Measurements from ENCODE around the gene C1QL1. TPM values are rescaled to one million over a fixed set of nuclear protein-coding genes. Genes with fewer than 3 reads are reported as not detected.
A peak's percentile ranks its signal among the peaks of the same experiment; 100 is the strongest.

The C1QL1 gene
- total and polyA plus RNA-seq, 7 experiments from 2014 or later, result 0.29 TPM; not detected in 6

- Histone ChIP-seq H3K36me3 (ENCODE audit: control insufficient read depth in 2 of 3, insufficient read depth in 3 of 3, low read length in 3 of 3) (no peaks in the 10 kb centered on the region), H3K9me3 (ENCODE audit: control insufficient read depth in 2 of 3, low read length in 3 of 3) (no peaks in the 10 kb centered on the region), H3K4me3 (ENCODE audit: low read length) (no peak overlapping the region), H3K4me1 (ENCODE audit: control insufficient read depth in 2 of 2, insufficient read depth in 2 of 2, low read length in 2 of 2) (no peaks in the 10 kb centered on the region), H3K27me3 (ENCODE audit: control insufficient read depth in 2 of 2, insufficient read depth in 2 of 2, low read length in 2 of 2) (no peaks in the 10 kb centered on the region), H3K27ac (ENCODE audit: low read depth, low read length) (no peak overlapping the region)
- Mint-ChIP-seq H3K27ac (no peak overlapping the region), H3K9me3 (no peaks in the 10 kb centered on the region), H3K36me3 (peaks cover 0 to 22% (median 0%) of the 10 kb centered on the region in 5 donors), H3K27me3 (no peaks in the 10 kb centered on the region), H3K4me1 (peaks cover 0 to 16% (median 0%) of the 10 kb centered on the region in 7 donors), H3K4me3 (no peak overlapping the region)
- DNase-seq, result no peak
- ATAC-seq, result no peak
- CTCF ChIA-PET, result no interaction called here
- intact Hi-C loops (cut with micrococcal nuclease), result no loop called here
- POLR2A ChIA-PET, result no interaction called here
These were observed 33.0 kb downstream of the C1QL1 start for GRCh38 chr17:44935116-44935515.

DNA sequence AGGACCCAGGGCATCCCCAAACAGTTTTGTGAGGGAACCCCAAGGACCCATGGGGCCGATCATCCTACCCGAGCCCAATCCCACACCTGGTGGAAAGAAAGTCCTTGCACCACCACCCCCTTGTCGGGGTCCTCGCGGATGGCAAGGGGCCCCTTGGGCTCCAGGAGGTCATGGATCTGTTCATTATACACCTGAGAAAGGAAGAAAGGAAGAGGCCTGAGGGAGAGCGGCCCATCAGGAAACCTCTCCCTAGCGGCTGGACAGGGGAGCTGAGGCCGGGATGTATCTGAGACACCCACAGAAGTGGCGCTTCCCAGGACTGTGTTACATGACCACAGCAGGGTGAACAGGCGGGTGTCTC, 33.4 kb downstream of the C1QL1 start:
- Mint-ChIP-seq H3K27ac (no peak overlapping the region), H3K4me3 (no peak overlapping the region), H3K36me3 (peaks cover 0 to 20% (median 0%) of the 10 kb centered on the region in 5 donors), H3K4me1 (peaks cover 0 to 12% (median 0%) of the 10 kb centered on the region in 7 donors), H3K27me3 (no peaks in the 10 kb centered on the region), H3K9me3 (no peaks in the 10 kb centered on the region)
- intact Hi-C loops (cut with micrococcal nuclease), result no loop called here
- Histone ChIP-seq H3K27me3 (ENCODE audit: control insufficient read depth in 2 of 2, insufficient read depth in 2 of 2, low read length in 2 of 2) (no peaks in the 10 kb centered on the region), H3K27ac (ENCODE audit: low read depth, low read length) (no peak overlapping the region), H3K4me3 (ENCODE audit: low read length) (no peak overlapping the region), H3K4me1 (ENCODE audit: control insufficient read depth in 2 of 2, insufficient read depth in 2 of 2, low read length in 2 of 2) (no peaks in the 10 kb centered on the region), H3K9me3 (ENCODE audit: control insufficient read depth in 2 of 3, low read length in 3 of 3) (no peaks in the 10 kb centered on the region), H3K36me3 (ENCODE audit: control insufficient read depth in 2 of 3, insufficient read depth in 3 of 3, low read length in 3 of 3) (no peaks in the 10 kb centered on the region)
- ChIA-PET POLR2A (no interaction called here), CTCF (interaction anchor here (0.6 kb wide), 1 partner anchor 88 kb away, joined by 3 read pairs; no protein-coding TSS in a partner anchor)
- DNase-seq (no peak), ATAC-seq (no peak)

DNA sequence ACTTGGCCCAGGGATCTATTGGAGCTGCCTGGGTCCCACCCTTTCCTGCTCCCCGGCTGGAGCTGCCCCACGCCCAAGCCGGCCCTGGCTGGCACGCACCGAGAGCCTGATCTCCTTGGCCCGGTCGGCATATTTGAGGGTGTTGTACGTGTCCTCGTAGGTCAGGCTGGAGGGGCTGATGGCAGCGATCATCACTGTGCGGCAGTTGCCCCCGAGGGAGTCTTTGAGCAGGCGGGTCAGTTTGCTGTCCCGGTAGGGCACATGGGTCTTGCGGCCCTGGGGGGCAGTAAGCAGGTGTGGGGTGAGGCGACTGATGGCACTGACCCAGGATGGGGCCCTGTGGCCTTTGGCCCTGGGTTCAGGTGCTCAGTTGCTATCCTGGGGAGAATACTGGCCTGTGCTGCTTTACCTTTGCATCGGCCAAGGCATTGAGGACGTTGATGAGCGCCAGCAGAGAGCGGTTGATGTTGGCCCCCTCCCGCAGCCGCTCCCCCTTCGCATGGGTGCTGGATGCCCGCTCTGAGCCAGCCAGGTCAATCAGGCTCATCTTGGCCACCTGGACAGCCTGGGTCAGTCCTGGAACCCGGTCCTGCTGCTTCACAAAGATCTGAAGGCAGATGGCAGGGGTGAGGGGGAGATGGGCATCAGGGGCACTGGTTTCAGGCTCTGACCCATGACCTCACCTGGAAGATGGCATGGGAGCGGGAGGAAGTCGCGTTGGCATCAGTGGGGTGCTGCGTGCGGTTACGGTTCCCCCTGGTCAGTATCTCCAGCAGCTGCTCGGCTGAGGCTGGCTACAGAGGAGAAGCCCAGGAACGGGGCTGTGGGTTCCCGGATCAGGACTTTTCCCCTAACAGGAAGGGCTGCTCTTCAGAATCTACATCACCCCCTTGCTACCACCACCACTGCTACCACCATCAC, 34.0 kb downstream of the C1QL1 start:
- no peak overlapping the region for H3K4me3 ChIP-seq (ENCODE audit: low read length)
- peaks cover 0 to 21% (median 0%) of the 10 kb centered on the region in 5 donors for H3K36me3 Mint-ChIP-seq
- peaks cover 0 to 10% (median 0%) of the 10 kb centered on the region in 7 donors for H3K4me1 Mint-ChIP-seq
- no peaks in the 10 kb centered on the region for H3K9me3 ChIP-seq (ENCODE audit: control insufficient read depth in 2 of 3, low read length in 3 of 3)
- no peak overlapping the region for H3K27ac Mint-ChIP-seq
- CTCF ChIA-PET, result interaction anchor here (0.6 kb wide), 1 partner anchor 88 kb away, joined by 3 read pairs; no protein-coding TSS in a partner anchor
- ATAC-seq (no peak), DNase-seq (no peak)
- H3K4me3 Mint-ChIP-seq, result no peak overlapping the region
- no peaks in the 10 kb centered on the region for H3K27me3 ChIP-seq (ENCODE audit: control insufficient read depth in 2 of 2, insufficient read depth in 2 of 2, low read length in 2 of 2)
- no peak overlapping the region for H3K27ac ChIP-seq (ENCODE audit: low read depth, low read length)
- intact Hi-C loops (cut with micrococcal nuclease), result no loop called here
- no peaks in the 10 kb centered on the region for H3K27me3 Mint-ChIP-seq
- no peaks in the 10 kb centered on the region for H3K4me1 ChIP-seq (ENCODE audit: control insufficient read depth in 2 of 2, insufficient read depth in 2 of 2, low read length in 2 of 2)
- H3K36me3 ChIP-seq (ENCODE audit: control insufficient read depth in 2 of 3, insufficient read depth in 3 of 3, low read length in 3 of 3), result no peaks in the 10 kb centered on the region
- no peaks in the 10 kb centered on the region for H3K9me3 Mint-ChIP-seq
- POLR2A ChIA-PET, result no interaction called here

GRCh38 chr17:44932787-44933097, 35.4 kb downstream of the C1QL1 start:
- H3K9me3 ChIP-seq (ENCODE audit: control insufficient read depth in 2 of 3, low read length in 3 of 3), result no peaks in the 10 kb centered on the region
- no peaks in the 10 kb centered on the region for H3K27me3 ChIP-seq (ENCODE audit: control insufficient read depth in 2 of 2, insufficient read depth in 2 of 2, low read length in 2 of 2)
- no peak overlapping the region for H3K27ac ChIP-seq (ENCODE audit: low read depth, low read length)
- H3K4me3 Mint-ChIP-seq, result no peak overlapping the region
- peaks cover 0 to 4% (median 0%) of the 10 kb centered on the region in 7 donors for H3K4me1 Mint-ChIP-seq
- no peaks in the 10 kb centered on the region for H3K27me3 Mint-ChIP-seq
- H3K4me3 ChIP-seq (ENCODE audit: low read length), result no peak overlapping the region
- H3K36me3 ChIP-seq (ENCODE audit: control insufficient read depth in 2 of 3, insufficient read depth in 3 of 3, low read length in 3 of 3), result no peaks in the 10 kb centered on the region
- no peaks in the 10 kb centered on the region for H3K9me3 Mint-ChIP-seq
- H3K4me1 ChIP-seq (ENCODE audit: control insufficient read depth in 2 of 2, insufficient read depth in 2 of 2, low read length in 2 of 2), result no peaks in the 10 kb centered on the region
- DNase-seq (no peak), ATAC-seq (no peak)
- no peak overlapping the region for H3K27ac Mint-ChIP-seq
- H3K36me3 Mint-ChIP-seq, result peaks cover 0 to 15% (median 0%) of the 10 kb centered on the region in 5 donors
- intact Hi-C loops (cut with micrococcal nuclease), result no loop called here
- ChIA-PET POLR2A (no interaction called here), CTCF (interaction anchor here (0.6 kb wide), 1 partner anchor 94 kb away, joined by 3 read pairs; no protein-coding TSS in a partner anchor)

DNA sequence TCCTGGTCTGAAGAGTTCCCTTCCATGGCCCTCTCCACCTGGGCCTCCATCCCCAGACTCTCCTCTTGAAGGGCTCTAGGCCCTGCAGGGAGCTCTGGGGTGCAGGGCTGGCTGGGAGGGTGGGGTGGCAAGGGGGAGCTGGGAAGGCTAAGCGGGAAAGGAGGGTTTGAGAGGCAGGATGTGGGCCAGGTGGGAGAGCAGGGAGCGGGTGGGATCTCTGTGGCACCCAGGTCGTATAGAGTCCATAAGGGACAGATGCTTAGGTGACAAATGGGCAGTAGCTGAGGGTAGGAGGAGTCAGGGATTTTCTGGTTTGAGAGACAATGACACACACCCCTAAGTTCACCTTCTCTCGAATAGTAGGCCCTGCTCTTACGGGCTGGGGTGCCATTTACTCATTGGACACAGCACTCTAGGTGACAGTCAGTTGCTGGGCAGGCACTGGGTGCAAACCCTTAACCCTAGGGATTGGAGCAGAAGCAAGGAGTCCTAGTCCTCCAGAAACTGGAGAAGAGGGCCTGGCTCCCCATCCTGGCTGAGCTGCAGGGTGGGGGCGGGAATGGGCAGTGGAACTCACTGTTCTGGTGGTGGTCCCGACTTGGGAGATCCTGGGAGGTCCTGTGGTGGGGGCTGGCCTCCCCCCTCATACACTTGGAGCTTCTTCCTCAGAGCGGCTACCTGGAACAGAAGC, 35.9 kb downstream of the C1QL1 start:
- H3K36me3 Mint-ChIP-seq, result peaks cover 0 to 15% (median 0%) of the 10 kb centered on the region in 5 donors
- ATAC-seq, result no peak
- H3K4me3 Mint-ChIP-seq, result no peak overlapping the region
- no peak overlapping the region for H3K4me3 ChIP-seq (ENCODE audit: low read length)
- H3K27ac Mint-ChIP-seq, result no peak overlapping the region
- no peaks in the 10 kb centered on the region for H3K27me3 ChIP-seq (ENCODE audit: control insufficient read depth in 2 of 2, insufficient read depth in 2 of 2, low read length in 2 of 2)
- no peaks in the 10 kb centered on the region for H3K27me3 Mint-ChIP-seq
- peaks cover 0 to 2% (median 0%) of the 10 kb centered on the region in 7 donors for H3K4me1 Mint-ChIP-seq
- ChIA-PET CTCF (no interaction called here), POLR2A (interaction anchor here (1.0 kb wide), 1 partner anchor 33 kb away, joined by 3 read pairs; the partner anchor contains the start of gene EFTUD2)
- H3K27ac ChIP-seq (ENCODE audit: low read depth, low read length), result no peak overlapping the region
- DNase-seq, result no peak
- H3K4me1 ChIP-seq (ENCODE audit: control insufficient read depth in 2 of 2, insufficient read depth in 2 of 2, low read length in 2 of 2), result no peaks in the 10 kb centered on the region
- no peaks in the 10 kb centered on the region for H3K9me3 ChIP-seq (ENCODE audit: control insufficient read depth in 2 of 3, low read length in 3 of 3)
- no peaks in the 10 kb centered on the region for H3K9me3 Mint-ChIP-seq
- no peaks in the 10 kb centered on the region for H3K36me3 ChIP-seq (ENCODE audit: control insufficient read depth in 2 of 3, insufficient read depth in 3 of 3, low read length in 3 of 3)
- intact Hi-C loops (cut with micrococcal nuclease), result no loop called here

GRCh38 chr17:44931376-44931775, 36.7 kb downstream of the C1QL1 start:
- DNase-seq (no peak), ATAC-seq (no peak)
- CTCF ChIA-PET, result interaction anchor here (1.6 kb wide), 1 partner anchor 11 kb away, joined by 5 read pairs; no protein-coding TSS in a partner anchor
- no peaks in the 10 kb centered on the region for H3K9me3 ChIP-seq (ENCODE audit: control insufficient read depth in 2 of 3, low read length in 3 of 3)
- Mint-ChIP-seq H3K9me3 (no peaks in the 10 kb centered on the region), H3K4me1 (peaks cover 0 to 2% (median 0%) of the 10 kb centered on the region in 7 donors), H3K27ac (peak overlapping the region in 1 of 9 donors; percentile 54), H3K4me3 (no peak overlapping the region), H3K27me3 (no peaks in the 10 kb centered on the region), H3K36me3 (peaks cover 0 to 16% (median 0%) of the 10 kb centered on the region in 5 donors)
- H3K27me3 ChIP-seq (ENCODE audit: control insufficient read depth in 2 of 2, insufficient read depth in 2 of 2, low read length in 2 of 2), result no peaks in the 10 kb centered on the region
- H3K36me3 ChIP-seq (ENCODE audit: control insufficient read depth in 2 of 3, insufficient read depth in 3 of 3, low read length in 3 of 3), result no peaks in the 10 kb centered on the region
- POLR2A ChIA-PET, result interaction anchor here (1.0 kb wide), 1 partner anchor 33 kb away, joined by 3 read pairs; the partner anchor contains the start of gene EFTUD2
- H3K4me3 ChIP-seq (ENCODE audit: low read length), result no peak overlapping the region
- intact Hi-C loops (cut with micrococcal nuclease), result no loop called here
- no peak overlapping the region for H3K27ac ChIP-seq (ENCODE audit: low read depth, low read length)
- H3K4me1 ChIP-seq (ENCODE audit: control insufficient read depth in 2 of 2, insufficient read depth in 2 of 2, low read length in 2 of 2), result no peaks in the 10 kb centered on the region

All from naive thymus-derived CD4-positive, alpha-beta T cell (primary cell).